ENCODE measurements around the gene FAM240B. TPM values are rescaled to one million over a fixed set of nuclear protein-coding genes. Genes with fewer than 3 reads are reported as not detected.

The FAM240B gene
- total RNA-seq, 1 experiment from 2014 or later, result not detected

DNA sequence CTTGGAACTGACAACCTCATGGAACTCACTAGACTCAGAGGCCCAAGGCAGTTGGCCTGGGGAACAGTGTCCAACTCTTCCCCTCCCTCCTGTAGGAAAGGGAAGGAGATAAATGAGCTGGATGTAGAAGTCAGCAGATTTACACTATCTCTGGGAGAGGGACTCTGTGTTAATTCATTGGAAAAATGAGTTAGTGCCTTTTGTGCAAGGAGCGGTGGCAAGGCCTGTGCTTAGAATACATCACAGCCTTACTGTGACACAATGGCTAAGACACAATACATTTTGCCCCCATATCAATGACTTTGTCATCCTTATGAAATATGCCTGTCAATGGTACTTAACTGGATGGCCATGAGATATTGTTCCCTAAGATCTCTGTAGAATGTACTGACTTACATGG is 28.0 kb upstream of the FAM240B start:
- Histone ChIP-seq H4K20me1 (ENCODE audit: insufficient read depth) (no peaks in the 10 kb centered on the region), H3K27ac (no peak overlapping the region), H3K79me2 (ENCODE audit: low read depth) (no peaks in the 10 kb centered on the region), H3F3A (ENCODE audit: insufficient read depth, low read depth) (no peaks in the 10 kb centered on the region), H3K4me2 (no peak overlapping the region), H2AFZ (no peak overlapping the region), H3K27me3 (ENCODE audit: insufficient read depth, low read depth) (no peaks in the 10 kb centered on the region), H3K9me3 (ENCODE audit: insufficient read depth, low read depth) (no peaks in the 10 kb centered on the region), H3K4me3 (no peak overlapping the region), H3K4me1 (replicated peaks; ENCODE audit: insufficient read depth) (no peaks in the 10 kb centered on the region), H3K9me2 (ENCODE audit: insufficient read depth) (no peaks in the 10 kb centered on the region), H3K36me3 (ENCODE audit: low read depth) (no peaks in the 10 kb centered on the region)
- DNase-seq, result no peak
- ChIA-PET POLR2A (ENCODE audit: unreplicated experiment) (no interaction called here), CTCF (no interaction called here)
- BruUV-seq (replicated peaks), result no TSS peak
- intact Hi-C loops (cut with micrococcal nuclease; ENCODE audit: unreplicated experiment), result no loop called here
- TF ChIP-seq, protein P1, sequence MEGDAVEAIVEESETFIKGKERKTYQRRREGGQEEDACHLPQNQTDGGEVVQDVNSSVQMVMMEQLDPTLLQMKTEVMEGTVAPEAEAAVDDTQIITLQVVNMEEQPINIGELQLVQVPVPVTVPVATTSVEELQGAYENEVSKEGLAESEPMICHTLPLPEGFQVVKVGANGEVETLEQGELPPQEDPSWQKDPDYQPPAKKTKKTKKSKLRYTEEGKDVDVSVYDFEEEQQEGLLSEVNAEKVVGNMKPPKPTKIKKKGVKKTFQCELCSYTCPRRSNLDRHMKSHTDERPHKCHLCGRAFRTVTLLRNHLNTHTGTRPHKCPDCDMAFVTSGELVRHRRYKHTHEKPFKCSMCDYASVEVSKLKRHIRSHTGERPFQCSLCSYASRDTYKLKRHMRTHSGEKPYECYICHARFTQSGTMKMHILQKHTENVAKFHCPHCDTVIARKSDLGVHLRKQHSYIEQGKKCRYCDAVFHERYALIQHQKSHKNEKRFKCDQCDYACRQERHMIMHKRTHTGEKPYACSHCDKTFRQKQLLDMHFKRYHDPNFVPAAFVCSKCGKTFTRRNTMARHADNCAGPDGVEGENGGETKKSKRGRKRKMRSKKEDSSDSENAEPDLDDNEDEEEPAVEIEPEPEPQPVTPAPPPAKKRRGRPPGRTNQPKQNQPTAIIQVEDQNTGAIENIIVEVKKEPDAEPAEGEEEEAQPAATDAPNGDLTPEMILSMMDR (conservative IDR thresholded peaks at IDR 0.05), result no peak
- TF ChIP-seq EZH2 (IDR thresholded peaks at IDR 0.05; ENCODE audit: low read depth), result no peak

DNA sequence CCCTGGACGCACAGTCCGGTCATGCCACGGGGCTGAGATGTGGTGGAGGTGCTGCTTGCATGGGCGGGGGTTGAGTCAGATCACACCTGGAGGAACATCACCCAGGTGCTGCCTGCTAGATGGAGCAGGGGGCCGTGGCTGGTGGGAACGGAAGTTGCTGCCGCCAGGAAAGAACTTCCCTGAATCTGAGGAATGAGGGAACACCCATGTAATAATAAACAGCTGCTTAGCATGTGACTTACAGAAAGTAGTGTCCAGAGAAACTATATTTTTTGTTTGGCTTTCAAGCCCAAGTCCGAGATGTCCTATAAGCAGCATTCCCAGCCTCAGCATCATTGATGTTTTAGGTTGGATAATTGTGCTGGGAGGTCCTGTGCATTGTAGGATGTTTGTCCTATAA is 27.1 kb upstream of the FAM240B start:
- Histone ChIP-seq H3K36me3 (ENCODE audit: low read depth) (no peaks in the 10 kb centered on the region), H3K27me3 (ENCODE audit: insufficient read depth, low read depth) (no peaks in the 10 kb centered on the region), H3K4me3 (no peak overlapping the region), H3K4me2 (no peak overlapping the region), H3K79me2 (ENCODE audit: low read depth) (no peaks in the 10 kb centered on the region), H2AFZ (no peak overlapping the region), H3K9me2 (ENCODE audit: insufficient read depth) (no peaks in the 10 kb centered on the region), H3K27ac (no peak overlapping the region), H3F3A (ENCODE audit: insufficient read depth, low read depth) (no peaks in the 10 kb centered on the region), H4K20me1 (ENCODE audit: insufficient read depth) (no peaks in the 10 kb centered on the region), H3K9me3 (ENCODE audit: insufficient read depth, low read depth) (no peaks in the 10 kb centered on the region), H3K4me1 (replicated peaks; ENCODE audit: insufficient read depth) (no peaks in the 10 kb centered on the region)
- DNase-seq, result no peak
- no peak for TF ChIP-seq EZH2 (IDR thresholded peaks at IDR 0.05; ENCODE audit: low read depth)
- TF ChIP-seq, protein P1 (conservative IDR thresholded peaks at IDR 0.05), result no peak
- POLR2A ChIA-PET (ENCODE audit: unreplicated experiment), result no interaction called here
- CTCF ChIA-PET, result no interaction called here
- BruUV-seq (replicated peaks), result no TSS peak
- intact Hi-C loops (cut with micrococcal nuclease; ENCODE audit: unreplicated experiment), result no loop called here

- ChIA-PET POLR2A (ENCODE audit: unreplicated experiment) (no interaction called here), CTCF (no interaction called here)
- H2AFZ ChIP-seq, result no peak overlapping the region
- no peaks in the 10 kb centered on the region for H3K9me3 ChIP-seq (ENCODE audit: insufficient read depth, low read depth)
- no peak overlapping the region for H3K4me3 ChIP-seq
- no peak for TF ChIP-seq EZH2 (IDR thresholded peaks at IDR 0.05; ENCODE audit: low read depth)
- TF ChIP-seq, protein P1 (conservative IDR thresholded peaks at IDR 0.05), result no peak
- H3K4me2 ChIP-seq, result no peak overlapping the region
- no peaks in the 10 kb centered on the region for H4K20me1 ChIP-seq (ENCODE audit: insufficient read depth)
- no peak for DNase-seq
- H3K9me2 ChIP-seq (ENCODE audit: insufficient read depth), result no peaks in the 10 kb centered on the region
- BruUV-seq (replicated peaks), result no TSS peak
- no peaks in the 10 kb centered on the region for H3K36me3 ChIP-seq (ENCODE audit: low read depth)
- intact Hi-C loops (cut with micrococcal nuclease; ENCODE audit: unreplicated experiment), result no loop called here
- no peaks in the 10 kb centered on the region for H3K27me3 ChIP-seq (ENCODE audit: insufficient read depth, low read depth)
- H3K79me2 ChIP-seq (ENCODE audit: low read depth), result no peaks in the 10 kb centered on the region
- H3K4me1 ChIP-seq (replicated peaks; ENCODE audit: insufficient read depth), result no peaks in the 10 kb centered on the region
- no peak overlapping the region for H3K27ac ChIP-seq
- no peaks in the 10 kb centered on the region for H3F3A ChIP-seq (ENCODE audit: insufficient read depth, low read depth)
These were observed 26.4 kb upstream of the FAM240B start for GRCh38 chr9:38746303-38746702.
